Measurements from ENCODE around the gene FAM219A. TPM values are rescaled to one million over a fixed set of nuclear protein-coding genes. Genes with fewer than 3 reads are reported as not detected.
"Not testable (repeated sequence)": the region's sequence is repeated elsewhere in the genome, so short reads cannot be mapped to it uniquely, and the experiment has no call there.

Gene FAM219A
- total RNA-seq, 6 experiments from 2014 or later: 21.6 to 23.6 (median 22.6) TPM

DNA sequence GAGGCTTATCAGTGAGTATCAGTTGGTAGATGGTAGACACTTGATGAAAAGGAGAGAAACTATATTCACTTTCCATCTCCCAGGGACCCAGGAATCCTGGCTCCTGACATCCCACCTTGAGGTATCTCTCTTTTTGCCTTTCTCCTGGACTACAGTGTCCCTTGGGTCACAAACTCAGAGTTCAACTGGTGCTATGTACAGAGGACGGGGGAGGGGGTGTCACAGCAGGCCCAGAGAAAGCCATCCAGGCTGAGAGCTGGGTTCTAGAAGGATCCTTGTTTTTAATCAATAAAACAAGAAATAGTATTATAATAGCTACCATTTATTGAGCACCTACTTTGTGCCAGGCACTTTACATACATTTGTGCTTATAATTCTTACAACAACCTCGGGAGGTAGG is 92.0 kb downstream of the FAM219A start:
- peaks cover 2% of the 10 kb centered on the region for H3K27me3 Mint-ChIP-seq (ENCODE audit: insufficient read depth)
- peaks cover 10% of the 10 kb centered on the region for H3K36me3 Mint-ChIP-seq (ENCODE audit: low read depth)
- H3K4me3 Mint-ChIP-seq: no peak overlapping the region
- TF ChIP-seq, protein P1, sequence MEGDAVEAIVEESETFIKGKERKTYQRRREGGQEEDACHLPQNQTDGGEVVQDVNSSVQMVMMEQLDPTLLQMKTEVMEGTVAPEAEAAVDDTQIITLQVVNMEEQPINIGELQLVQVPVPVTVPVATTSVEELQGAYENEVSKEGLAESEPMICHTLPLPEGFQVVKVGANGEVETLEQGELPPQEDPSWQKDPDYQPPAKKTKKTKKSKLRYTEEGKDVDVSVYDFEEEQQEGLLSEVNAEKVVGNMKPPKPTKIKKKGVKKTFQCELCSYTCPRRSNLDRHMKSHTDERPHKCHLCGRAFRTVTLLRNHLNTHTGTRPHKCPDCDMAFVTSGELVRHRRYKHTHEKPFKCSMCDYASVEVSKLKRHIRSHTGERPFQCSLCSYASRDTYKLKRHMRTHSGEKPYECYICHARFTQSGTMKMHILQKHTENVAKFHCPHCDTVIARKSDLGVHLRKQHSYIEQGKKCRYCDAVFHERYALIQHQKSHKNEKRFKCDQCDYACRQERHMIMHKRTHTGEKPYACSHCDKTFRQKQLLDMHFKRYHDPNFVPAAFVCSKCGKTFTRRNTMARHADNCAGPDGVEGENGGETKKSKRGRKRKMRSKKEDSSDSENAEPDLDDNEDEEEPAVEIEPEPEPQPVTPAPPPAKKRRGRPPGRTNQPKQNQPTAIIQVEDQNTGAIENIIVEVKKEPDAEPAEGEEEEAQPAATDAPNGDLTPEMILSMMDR (IDR thresholded peaks at IDR 0.05): no peak
- DNase-seq: no peak
- no peak overlapping the region for H3K27ac Mint-ChIP-seq
- H3K9me3 Mint-ChIP-seq: peaks cover 17% of the 10 kb centered on the region
- no peaks in the 10 kb centered on the region for H3K4me1 Mint-ChIP-seq (ENCODE audit: low read depth)

DNA sequence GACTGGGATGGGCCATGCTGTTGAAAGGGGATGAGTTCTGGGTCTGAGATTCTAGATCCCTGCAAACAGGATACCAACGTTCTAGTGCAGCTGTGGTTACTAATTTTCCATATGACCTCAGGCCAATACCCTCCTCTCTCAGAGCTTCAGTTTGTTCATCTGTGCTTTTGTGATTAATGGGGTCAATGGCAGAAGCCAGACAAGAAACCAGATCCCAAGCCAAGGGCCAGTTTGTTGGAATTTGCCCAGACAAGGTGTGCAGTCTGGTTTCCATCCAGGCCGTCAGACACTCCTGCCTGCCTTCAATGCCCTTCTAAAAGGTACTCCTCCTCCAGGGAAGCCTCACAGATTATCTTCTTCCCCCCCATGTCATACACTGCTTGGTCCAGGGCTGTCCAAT is 93.1 kb downstream of the FAM219A start:
- Mint-ChIP-seq H3K4me3 (no peak overlapping the region), H3K4me1 (ENCODE audit: low read depth) (no peaks in the 10 kb centered on the region), H3K27ac (no peak overlapping the region), H3K9me3 (peaks cover 12% of the 10 kb centered on the region), H3K27me3 (ENCODE audit: insufficient read depth) (no peaks in the 10 kb centered on the region; the same call in 1 of the 2 replicates), H3K36me3 (ENCODE audit: low read depth) (peaks cover 10% of the 10 kb centered on the region)
- no peak for DNase-seq
- TF ChIP-seq, protein P1 (IDR thresholded peaks at IDR 0.05): no peak

DNA sequence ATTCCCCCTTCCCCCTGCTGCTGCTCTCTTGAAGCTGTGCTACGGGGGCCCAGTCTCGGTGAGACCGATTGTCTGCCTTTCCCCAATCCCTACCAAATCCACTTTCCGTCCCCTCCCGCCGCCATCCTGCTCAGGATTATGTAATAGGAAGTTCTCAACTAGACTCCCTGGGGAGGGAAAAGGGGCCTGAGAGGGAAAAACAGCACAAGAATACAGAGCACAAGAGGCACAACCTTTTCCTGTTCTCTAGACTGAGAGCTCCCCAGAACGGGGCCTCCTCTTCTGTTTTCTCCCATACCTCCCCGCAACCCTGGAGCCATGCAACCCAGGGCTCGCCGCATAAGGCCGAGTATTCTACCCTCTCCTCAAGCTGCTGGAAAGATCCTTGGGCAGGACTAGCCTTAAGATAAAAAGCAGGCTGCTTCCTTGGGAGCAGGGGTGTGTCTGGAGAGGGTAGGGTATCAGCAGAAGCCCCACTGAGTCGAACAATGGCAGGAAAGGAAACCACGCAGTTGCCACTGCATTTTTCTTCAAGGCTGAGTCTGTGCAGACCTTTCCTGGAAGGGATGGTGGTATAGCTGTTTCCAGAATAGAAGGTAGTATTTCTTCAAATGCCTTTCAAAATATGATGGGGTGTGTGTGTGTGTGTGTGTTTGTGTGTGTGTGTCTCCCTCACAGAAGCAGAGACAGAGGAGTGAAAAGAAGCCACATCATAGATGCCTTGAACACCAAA is 94.6 kb downstream of the FAM219A start:
- peaks cover 6% of the 10 kb centered on the region for H3K36me3 Mint-ChIP-seq (ENCODE audit: low read depth)
- H3K27me3 Mint-ChIP-seq (ENCODE audit: insufficient read depth): no peaks in the 10 kb centered on the region; the same call in 1 of the 2 replicates
- H3K4me3 Mint-ChIP-seq: no peak overlapping the region
- no peak for DNase-seq
- TF ChIP-seq, protein P1 (IDR thresholded peaks at IDR 0.05): no peak
- no peak overlapping the region for H3K27ac Mint-ChIP-seq
- peaks cover 7% of the 10 kb centered on the region for H3K9me3 Mint-ChIP-seq
- no peaks in the 10 kb centered on the region for H3K4me1 Mint-ChIP-seq (ENCODE audit: low read depth)

DNA sequence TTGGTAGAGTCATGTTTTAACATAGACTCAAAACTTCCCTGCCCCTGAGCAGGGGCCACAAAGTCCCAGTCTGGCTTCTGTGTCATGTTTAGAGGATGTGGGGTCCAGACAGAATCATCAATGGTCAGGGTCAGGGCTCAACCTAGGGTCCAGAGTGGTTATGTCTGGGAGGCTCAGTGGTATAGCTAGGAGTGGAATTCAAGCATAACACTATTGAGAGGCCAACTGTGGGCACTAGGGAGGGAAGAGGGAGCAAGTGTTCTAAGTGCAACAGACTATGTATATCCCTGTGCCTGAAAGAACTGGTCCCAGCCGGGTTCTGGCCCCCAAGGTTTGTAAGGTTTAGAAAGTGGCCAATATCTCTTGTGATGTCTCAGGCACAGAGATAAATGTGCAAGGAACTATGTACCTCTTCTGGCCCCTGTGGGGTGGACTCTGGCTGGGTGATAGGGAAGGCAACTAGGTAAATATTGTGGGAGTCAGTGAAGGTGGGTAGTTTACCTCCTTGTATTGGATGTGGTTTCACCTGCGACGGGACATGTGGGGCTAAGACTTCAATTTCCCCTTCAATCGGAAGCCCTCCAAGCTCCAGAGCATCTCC is 95.7 kb downstream of the FAM219A start:
- H3K36me3 Mint-ChIP-seq (ENCODE audit: low read depth): no peaks in the 10 kb centered on the region
- TF ChIP-seq, protein P1 (IDR thresholded peaks at IDR 0.05): no peak
- H3K4me1 Mint-ChIP-seq (ENCODE audit: low read depth): no peaks in the 10 kb centered on the region
- no peaks in the 10 kb centered on the region; the same call in 1 of the 2 replicates for H3K27me3 Mint-ChIP-seq (ENCODE audit: insufficient read depth)
- H3K4me3 Mint-ChIP-seq: no peak overlapping the region
- DNase-seq: no peak
- no peak overlapping the region for H3K27ac Mint-ChIP-seq
- no peaks in the 10 kb centered on the region; the same call in 1 of the 2 replicates for H3K9me3 Mint-ChIP-seq

DNA sequence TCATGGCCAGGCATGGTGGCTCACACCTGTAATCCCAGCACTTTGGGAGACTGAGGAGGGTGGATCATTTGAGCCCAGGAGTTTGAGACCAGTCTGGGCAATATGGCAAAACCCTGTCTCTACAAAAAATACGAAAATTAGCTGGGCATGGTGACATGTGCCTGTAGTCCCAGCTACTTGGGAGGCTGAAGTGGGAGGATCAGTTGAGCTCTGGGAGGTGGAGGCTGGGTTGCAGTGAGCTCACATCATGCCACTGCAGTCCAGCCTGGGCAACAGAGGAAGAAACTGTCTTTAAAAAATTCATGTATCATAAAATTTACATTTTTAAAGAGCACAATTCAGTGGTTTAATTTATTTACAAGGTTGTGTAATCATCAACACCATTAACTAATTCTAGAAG is 105.4 kb downstream of the FAM219A start:
- not testable (repeated sequence) for H3K4me1 Mint-ChIP-seq (ENCODE audit: low read depth); H3K27ac Mint-ChIP-seq; H3K9me3 Mint-ChIP-seq; H3K4me3 Mint-ChIP-seq; H3K27me3 Mint-ChIP-seq (ENCODE audit: insufficient read depth); DNase-seq
- H3K36me3 Mint-ChIP-seq (ENCODE audit: low read depth): peaks cover 18% of the 10 kb centered on the region

DNA sequence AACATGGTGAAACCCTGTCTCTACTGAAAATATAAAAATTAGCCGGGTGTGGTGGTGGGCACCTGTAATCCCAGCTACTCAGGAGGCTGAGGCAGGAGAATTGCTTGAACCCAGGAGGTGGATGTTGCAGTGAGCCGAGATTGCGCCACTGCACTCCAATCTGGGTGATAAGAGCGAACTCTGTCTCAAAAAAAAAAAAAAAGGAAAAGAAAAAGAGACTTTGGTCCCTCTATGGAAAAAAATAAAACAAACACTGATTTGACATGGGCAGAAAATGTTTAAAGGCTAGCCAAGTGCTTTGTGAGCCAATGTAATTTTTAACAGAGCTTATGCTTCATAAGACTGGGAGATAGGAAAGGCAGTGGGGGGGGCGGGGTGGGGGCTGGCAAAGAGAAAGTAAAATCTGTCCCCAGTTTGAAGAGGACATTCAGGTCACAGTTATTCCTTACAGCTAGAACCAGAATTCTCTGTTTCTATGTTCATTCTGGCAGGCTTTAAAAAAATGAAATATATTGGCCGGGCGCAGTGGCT is 106.2 kb downstream of the FAM219A start:
- not testable (repeated sequence) for H3K27ac Mint-ChIP-seq; H3K4me1 Mint-ChIP-seq (ENCODE audit: low read depth); H3K4me3 Mint-ChIP-seq; DNase-seq; H3K27me3 Mint-ChIP-seq (ENCODE audit: insufficient read depth); H3K9me3 Mint-ChIP-seq
- peaks cover 18% of the 10 kb centered on the region for H3K36me3 Mint-ChIP-seq (ENCODE audit: low read depth)
